SU-DHL-6 (cell line): Measurements from ENCODE around the gene EML6.

Experiments
- H2AFZ ChIP-seq: fragments of 200-600 bp; sonication (generic); 2 replicates; pipeline ENCODE4 v1.6.1; 2014; ENCODE audit warnings: low read depth, mild to moderate bottlenecking, moderate library complexity, mixed read lengths, antibody characterized with exemption, low read length; ENCODE audit not compliant: severe bottlenecking
- H3F3A ChIP-seq: fragments of 200-600 bp; shearing (Covaris generic); 2 replicates; pipeline ENCODE4 v1.6.0; 2016; ENCODE audit warnings: antibody characterized with exemption, mild to moderate bottlenecking; ENCODE audit not compliant: insufficient read depth
- H3K27ac ChIP-seq: fragments of 200-600 bp; sonication (generic); 2 replicates; pipeline ENCODE4 v1.5.1; 2016; ENCODE audit warnings: low read depth, mild to moderate bottlenecking, low read length, moderate library complexity, mixed read lengths
- H3K27me3 ChIP-seq: fragments of 200-600 bp; sonication (generic), shearing (Covaris generic); 2 replicates; pipeline ENCODE4 v1.6.0; 2014; ENCODE audit warnings: mild to moderate bottlenecking, low read length
- H3K36me3 ChIP-seq: fragments of 200-600 bp; sonication (generic); 2 replicates; pipeline ENCODE4 v1.6.1; 2014; ENCODE audit warnings: mild to moderate bottlenecking, low read length, mixed read lengths
- H3K4me2 ChIP-seq: fragments of 300-600, 200-600 bp; shearing (Covaris generic), sonication (generic); 2 replicates; pipeline ENCODE4 v1.6.0; 2014; ENCODE audit warnings: low read length, low read depth, mild to moderate bottlenecking; ENCODE audit not compliant: poor library complexity, severe bottlenecking
- H3K4me3 ChIP-seq: fragments of 200-600 bp; sonication (generic); 2 replicates; pipeline ENCODE4 v1.5.1; 2014; ENCODE audit warnings: antibody characterized with exemption, low read length, mild to moderate bottlenecking, mixed read lengths; ENCODE audit not compliant: insufficient read depth, poor library complexity, severe bottlenecking
- H3K79me2 ChIP-seq: fragments of 200-600 bp; sonication (generic); 2 replicates; pipeline ENCODE4 v1.6.1; 2014; ENCODE audit warnings: mild to moderate bottlenecking, low read length, moderate library complexity; ENCODE audit not compliant: insufficient read depth
- H3K9ac ChIP-seq: fragments of 200-600 bp; sonication (generic); 2 replicates; pipeline ENCODE4 v1.7.0; 2014; ENCODE audit warnings: mild to moderate bottlenecking, low read length
- H3K9me2 ChIP-seq: fragments of 200-600 bp; sonication (generic); replicated peaks from 2 replicates; pipeline ENCODE4 v1.6.1; 2014; ENCODE audit warnings: low read length; ENCODE audit not compliant: insufficient read depth
- H3K9me3 ChIP-seq: fragments of 200-600 bp; sonication (generic); 2 replicates; pipeline ENCODE4 v1.6.1; 2014; ENCODE audit warnings: low read length, mixed read lengths; ENCODE audit not compliant: insufficient read depth
- H4K20me1 ChIP-seq: fragments of 200-600 bp; sonication (generic); 2 replicates; pipeline ENCODE4 v1.6.1; 2014; ENCODE audit warnings: low read depth, mild to moderate bottlenecking, antibody characterized with exemption, low read length, moderate library complexity, mixed read lengths
- EZH2phosphoT487 ChIP-seq: fragments of 200-600 bp; sonication (generic), shearing (Covaris generic); conservative IDR thresholded peaks from 2 replicates; pipeline ENCODE4 v1.6.1; 2018; ENCODE audit warnings: mild to moderate bottlenecking, antibody characterized with exemption, low read length, moderate library complexity, mixed read lengths
- TF ChIP-seq, protein P1 (sequence below): fragments of 200-600 bp; sonication (generic); IDR thresholded peaks from one replicate; pipeline ENCODE4 v1.5.1; 2017; ENCODE audit warnings: antibody characterized with exemption, mild to moderate bottlenecking, low read length, moderate library complexity; ENCODE audit not compliant: insufficient read depth, poor library complexity, severe bottlenecking

EML6 gene

DNA sequence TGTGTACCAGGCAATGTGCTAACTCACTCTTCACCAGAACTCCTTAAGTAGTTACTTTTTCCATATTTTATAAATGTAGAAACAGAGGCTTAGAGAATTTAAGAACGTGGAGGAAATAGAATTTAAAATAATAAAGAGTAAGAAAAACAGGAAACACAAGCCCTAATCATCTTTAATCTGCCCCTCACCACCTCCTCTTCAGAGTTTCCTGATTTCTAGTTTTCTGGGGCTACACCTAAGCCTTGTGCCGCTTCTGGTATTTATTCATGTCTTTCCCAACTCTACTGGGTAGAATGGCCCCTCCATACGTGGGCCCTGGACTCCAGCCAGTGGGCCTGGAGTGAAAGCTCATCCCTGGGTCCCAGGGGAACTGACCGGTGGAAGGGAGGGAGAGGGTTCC, 241.4 kb downstream of the EML6 start:
- no peak overlapping the region for H3K27ac ChIP-seq
- H3K4me3 ChIP-seq = no peak overlapping the region
- H3K4me2 ChIP-seq = no peak overlapping the region
- no peaks in the 10 kb centered on the region for H3K9me2 ChIP-seq
- H3K79me2 ChIP-seq = no peaks in the 10 kb centered on the region
- no peak overlapping the region for H2AFZ ChIP-seq
- H3F3A ChIP-seq = no peaks in the 10 kb centered on the region
- no peaks in the 10 kb centered on the region for H3K36me3 ChIP-seq
- TF ChIP-seq, protein P1, sequence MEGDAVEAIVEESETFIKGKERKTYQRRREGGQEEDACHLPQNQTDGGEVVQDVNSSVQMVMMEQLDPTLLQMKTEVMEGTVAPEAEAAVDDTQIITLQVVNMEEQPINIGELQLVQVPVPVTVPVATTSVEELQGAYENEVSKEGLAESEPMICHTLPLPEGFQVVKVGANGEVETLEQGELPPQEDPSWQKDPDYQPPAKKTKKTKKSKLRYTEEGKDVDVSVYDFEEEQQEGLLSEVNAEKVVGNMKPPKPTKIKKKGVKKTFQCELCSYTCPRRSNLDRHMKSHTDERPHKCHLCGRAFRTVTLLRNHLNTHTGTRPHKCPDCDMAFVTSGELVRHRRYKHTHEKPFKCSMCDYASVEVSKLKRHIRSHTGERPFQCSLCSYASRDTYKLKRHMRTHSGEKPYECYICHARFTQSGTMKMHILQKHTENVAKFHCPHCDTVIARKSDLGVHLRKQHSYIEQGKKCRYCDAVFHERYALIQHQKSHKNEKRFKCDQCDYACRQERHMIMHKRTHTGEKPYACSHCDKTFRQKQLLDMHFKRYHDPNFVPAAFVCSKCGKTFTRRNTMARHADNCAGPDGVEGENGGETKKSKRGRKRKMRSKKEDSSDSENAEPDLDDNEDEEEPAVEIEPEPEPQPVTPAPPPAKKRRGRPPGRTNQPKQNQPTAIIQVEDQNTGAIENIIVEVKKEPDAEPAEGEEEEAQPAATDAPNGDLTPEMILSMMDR = no peak
- TF ChIP-seq EZH2phosphoT487 = no peak
- H3K27me3 ChIP-seq = no peaks in the 10 kb centered on the region
- no peaks in the 10 kb centered on the region for H3K9me3 ChIP-seq
- H3K9ac ChIP-seq = no peak overlapping the region
- no peaks in the 10 kb centered on the region for H4K20me1 ChIP-seq

- Histone ChIP-seq H4K20me1 (no peaks in the 10 kb centered on the region), H3K36me3 (peaks cover 1% of the 10 kb centered on the region; the same call in 1 of the 2 replicates), H3K4me2 (no peak overlapping the region), H3K9ac (no peak overlapping the region), H3K79me2 (no peaks in the 10 kb centered on the region), H3K27ac (no peak overlapping the region), H3K27me3 (no peaks in the 10 kb centered on the region), H3F3A (no peaks in the 10 kb centered on the region), H3K9me2 (no peaks in the 10 kb centered on the region), H2AFZ (no peak overlapping the region), H3K4me3 (no peak overlapping the region), H3K9me3 (no peaks in the 10 kb centered on the region)
- TF ChIP-seq, protein P1 = no peak
- no peak for TF ChIP-seq EZH2phosphoT487
Measured at GRCh38 chr2:54965425-54965824, 242.0 kb downstream of the EML6 start.

- no peak overlapping the region for H3K27ac ChIP-seq
- no peak overlapping the region for H3K9ac ChIP-seq
- no peak overlapping the region for H3K4me3 ChIP-seq
- no peaks in the 10 kb centered on the region for H3K9me2 ChIP-seq
- H3K79me2 ChIP-seq = no peaks in the 10 kb centered on the region
- H3K36me3 ChIP-seq = peaks cover 2% of the 10 kb centered on the region; the same call in 1 of the 2 replicates
- H3F3A ChIP-seq = no peaks in the 10 kb centered on the region
- H3K4me2 ChIP-seq = no peak overlapping the region
- no peak overlapping the region for H2AFZ ChIP-seq
- no peaks in the 10 kb centered on the region for H3K27me3 ChIP-seq
- no peaks in the 10 kb centered on the region for H4K20me1 ChIP-seq
- no peaks in the 10 kb centered on the region for H3K9me3 ChIP-seq
- TF ChIP-seq EZH2phosphoT487 = no peak
- TF ChIP-seq, protein P1 = no peak
Measured at GRCh38 chr2:54966165-54966832, 242.8 kb downstream of the EML6 start.
